ENCODE measurements around the gene TFDP2.

Gene TFDP2

GRCh38 chr3:142117056-142117851 lies 32.1 kb downstream of the TFDP2 start:
- TF ChIP-seq MYC (IDR thresholded peaks at IDR 0.05; ENCODE audit: low read depth, low read length) (no peak), POLR2A (IDR thresholded peaks at IDR 0.05; ENCODE audit: extremely low read depth, insufficient read length) (no peak), MAX (IDR thresholded peaks at IDR 0.05; ENCODE audit: low read depth, low read length) (no peak), CTCF (IDR thresholded peaks at IDR 0.05; ENCODE audit: low read depth, low read length) (no peak)
- DNase-seq (ENCODE audit: low read depth): no peak
- H3K4me3 ChIP-seq (ENCODE audit: low read depth, low read length): no peak overlapping the region

GRCh38 chr3:142115867-142116668 lies 33.3 kb downstream of the TFDP2 start:
- peak; percentile 20 for DNase-seq (ENCODE audit: low read depth)
- TF ChIP-seq CTCF (IDR thresholded peaks at IDR 0.05; ENCODE audit: low read depth, low read length) (no peak), MYC (IDR thresholded peaks at IDR 0.05; ENCODE audit: low read depth, low read length) (no peak), MAX (IDR thresholded peaks at IDR 0.05; ENCODE audit: low read depth, low read length) (no peak), POLR2A (IDR thresholded peaks at IDR 0.05; ENCODE audit: extremely low read depth, insufficient read length) (no peak)
- no peak overlapping the region for H3K4me3 ChIP-seq (ENCODE audit: low read depth, low read length)

GRCh38 chr3:142112601-142113000 lies 36.7 kb downstream of the TFDP2 start:
- no peak for DNase-seq (ENCODE audit: low read depth)
- no peak for TF ChIP-seq MYC (IDR thresholded peaks at IDR 0.05; ENCODE audit: low read depth, low read length)
- no peak for TF ChIP-seq POLR2A (IDR thresholded peaks at IDR 0.05; ENCODE audit: extremely low read depth, insufficient read length)
- TF ChIP-seq MAX (IDR thresholded peaks at IDR 0.05; ENCODE audit: low read depth, low read length): no peak
- TF ChIP-seq CTCF (IDR thresholded peaks at IDR 0.05; ENCODE audit: low read depth, low read length): no peak
- no peak overlapping the region for H3K4me3 ChIP-seq (ENCODE audit: low read depth, low read length)

- no peak for TF ChIP-seq CTCF (IDR thresholded peaks at IDR 0.05; ENCODE audit: low read depth, low read length)
- no peak for TF ChIP-seq MYC (IDR thresholded peaks at IDR 0.05; ENCODE audit: low read depth, low read length)
- TF ChIP-seq MAX (IDR thresholded peaks at IDR 0.05; ENCODE audit: low read depth, low read length): no peak
- TF ChIP-seq POLR2A (IDR thresholded peaks at IDR 0.05; ENCODE audit: extremely low read depth, insufficient read length): no peak
- no peak for DNase-seq (ENCODE audit: low read depth)
- H3K4me3 ChIP-seq (ENCODE audit: low read depth, low read length): no peak overlapping the region
These were observed 42.8 kb downstream of the TFDP2 start for GRCh38 chr3:142106548-142106947.

GRCh38 chr3:142105991-142106390 lies 43.4 kb downstream of the TFDP2 start:
- DNase-seq (ENCODE audit: low read depth): no peak
- H3K4me3 ChIP-seq (ENCODE audit: low read depth, low read length): no peak overlapping the region
- TF ChIP-seq CTCF (IDR thresholded peaks at IDR 0.05; ENCODE audit: low read depth, low read length) (no peak), POLR2A (IDR thresholded peaks at IDR 0.05; ENCODE audit: extremely low read depth, insufficient read length) (no peak), MAX (IDR thresholded peaks at IDR 0.05; ENCODE audit: low read depth, low read length) (no peak), MYC (IDR thresholded peaks at IDR 0.05; ENCODE audit: low read depth, low read length) (no peak)

Data from NB4 (cell line).